ENCODE measurements around the gene MEGF9. TPM values are rescaled to one million over a fixed set of nuclear protein-coding genes. Genes with fewer than 3 reads are reported as not detected.

The MEGF9 gene
- total RNA-seq, 1 experiment from 2014 or later, result 35.7 TPM

GRCh38 chr9:120715389-120715924, 1.2 kb upstream of the MEGF9 start:
- Histone ChIP-seq H3K27me3 (ENCODE audit: insufficient read depth, low read depth) (no peaks in the 10 kb centered on the region), H3K36me3 (ENCODE audit: low read depth) (0 out of 2 replicates have a peak, but pooled peaks cover 6% of the 10 kb centered on the region), H3K4me2 (peak overlapping the region; percentile 91), H3K4me1 (replicated peaks; ENCODE audit: insufficient read depth) (peaks cover 68% of the 10 kb centered on the region), H3F3A (ENCODE audit: insufficient read depth, low read depth) (peaks cover 28% of the 10 kb centered on the region), H4K20me1 (ENCODE audit: insufficient read depth) (peaks cover 3% of the 10 kb centered on the region; the same call in 1 of the 2 replicates), H3K4me3 (peak overlapping the region; percentile 75; the same call in 1 of the 2 replicates), H3K9me2 (ENCODE audit: insufficient read depth) (no peaks in the 10 kb centered on the region), H3K27ac (peak overlapping the region; percentile 69), H3K9me3 (ENCODE audit: insufficient read depth, low read depth) (no peaks in the 10 kb centered on the region), H3K79me2 (ENCODE audit: low read depth) (peaks cover 35% of the 10 kb centered on the region), H2AFZ (peak overlapping the region; percentile 92; the same call in 1 of the 2 replicates)
- POLR2A ChIA-PET (ENCODE audit: unreplicated experiment), result interaction anchor here (0.6 to 2.0 kb wide), 5 partner anchors 8 to 619 kb away, joined by 3 to 39 read pairs (median 7); no protein-coding TSS in a partner anchor
- BruUV-seq (replicated peaks), result no TSS peak
- intact Hi-C loops (cut with micrococcal nuclease; ENCODE audit: unreplicated experiment), result loop anchor here (1.0 to 2.0 kb wide), 3 partner anchors 15 to 95 kb away; no protein-coding TSS in a partner anchor
- DNase-seq, result peak; percentile 69 to 79
- CTCF ChIA-PET, result interaction anchor here (1.0 kb wide), 2 partner anchors 40 to 96 kb away, joined by 5 to 9 read pairs; no protein-coding TSS in a partner anchor
- TF ChIP-seq EZH2 (IDR thresholded peaks at IDR 0.05; ENCODE audit: low read depth), result no peak
- TF ChIP-seq CTCF (conservative IDR thresholded peaks at IDR 0.05), result no peak

- BruUV-seq (replicated peaks), result TSS peak; percentile 88
- no peaks in the 10 kb centered on the region for H3K27me3 ChIP-seq (ENCODE audit: insufficient read depth, low read depth)
- peak overlapping the region; percentile 92 for H2AFZ ChIP-seq
- H3K27ac ChIP-seq, result peak overlapping the region; percentile 69
- 0 out of 2 replicates have a peak, but pooled peaks cover 6% of the 10 kb centered on the region for H3K36me3 ChIP-seq (ENCODE audit: low read depth)
- peaks cover 70% of the 10 kb centered on the region for H3K4me1 ChIP-seq (replicated peaks; ENCODE audit: insufficient read depth)
- CTCF ChIA-PET, result interaction anchor here (1.0 kb wide), 2 partner anchors 41 to 95 kb away, joined by 5 to 9 read pairs; no protein-coding TSS in a partner anchor
- POLR2A ChIA-PET (ENCODE audit: unreplicated experiment), result interaction anchor here (0.6 to 2.0 kb wide), 5 partner anchors 9 to 93 kb away, joined by 3 to 39 read pairs (median 7); no protein-coding TSS in a partner anchor
- peak overlapping the region; percentile 91 for H3K4me2 ChIP-seq
- no peak for TF ChIP-seq CTCF (conservative IDR thresholded peaks at IDR 0.05)
- no peak for TF ChIP-seq EZH2 (IDR thresholded peaks at IDR 0.05; ENCODE audit: low read depth)
- H3K9me3 ChIP-seq (ENCODE audit: insufficient read depth, low read depth), result no peaks in the 10 kb centered on the region
- H3K79me2 ChIP-seq (ENCODE audit: low read depth), result peaks cover 40% of the 10 kb centered on the region
- H4K20me1 ChIP-seq (ENCODE audit: insufficient read depth), result peaks cover 3% of the 10 kb centered on the region; the same call in 1 of the 2 replicates
- DNase-seq, result no peak
- no peaks in the 10 kb centered on the region for H3K9me2 ChIP-seq (ENCODE audit: insufficient read depth)
- intact Hi-C loops (cut with micrococcal nuclease; ENCODE audit: unreplicated experiment), result loop anchor here (1.0 to 2.0 kb wide), 3 partner anchors 15 to 94 kb away; no protein-coding TSS in a partner anchor
- peak overlapping the region; percentile 75 for H3K4me3 ChIP-seq
- peaks cover 28% of the 10 kb centered on the region for H3F3A ChIP-seq (ENCODE audit: insufficient read depth, low read depth)
Observed at GRCh38 chr9:120714846-120715388, 647 bp upstream of the MEGF9 start.

- 0 out of 2 replicates have a peak overlapping the region, but pooled peaks have one; percentile 63 for H3K27ac ChIP-seq
- H3K4me2 ChIP-seq, result peak overlapping the region; percentile 91
- H3F3A ChIP-seq (ENCODE audit: insufficient read depth, low read depth), result peaks cover 28% of the 10 kb centered on the region
- intact Hi-C loops (cut with micrococcal nuclease; ENCODE audit: unreplicated experiment), result loop anchor here (2.0 kb wide), 1 partner anchor 93 kb away; no protein-coding TSS in a partner anchor
- ChIA-PET CTCF (interaction anchor here (0.6 kb wide), 1 partner anchor 42 kb away, joined by 3 read pairs; no protein-coding TSS in a partner anchor), POLR2A (ENCODE audit: unreplicated experiment) (interaction anchor here (0.6 kb wide), 1 partner anchor 330 kb away, joined by 11 read pairs; no protein-coding TSS in a partner anchor)
- no peak for TF ChIP-seq CTCF (conservative IDR thresholded peaks at IDR 0.05)
- TF ChIP-seq EZH2 (IDR thresholded peaks at IDR 0.05; ENCODE audit: low read depth), result no peak
- H3K36me3 ChIP-seq (ENCODE audit: low read depth), result 0 out of 2 replicates have a peak, but pooled peaks cover 6% of the 10 kb centered on the region
- peaks cover 3% of the 10 kb centered on the region; the same call in 1 of the 2 replicates for H4K20me1 ChIP-seq (ENCODE audit: insufficient read depth)
- no peaks in the 10 kb centered on the region for H3K9me2 ChIP-seq (ENCODE audit: insufficient read depth)
- H3K9me3 ChIP-seq (ENCODE audit: insufficient read depth, low read depth), result no peaks in the 10 kb centered on the region
- no peaks in the 10 kb centered on the region for H3K27me3 ChIP-seq (ENCODE audit: insufficient read depth, low read depth)
- peak overlapping the region; percentile 62; the same call in 1 of the 2 replicates for H2AFZ ChIP-seq
- peaks cover 75% of the 10 kb centered on the region for H3K4me1 ChIP-seq (replicated peaks; ENCODE audit: insufficient read depth)
- peak overlapping the region; percentile 75 for H3K4me3 ChIP-seq
- peaks cover 55% of the 10 kb centered on the region for H3K79me2 ChIP-seq (ENCODE audit: low read depth)
- DNase-seq, result no peak
- no TSS peak for BruUV-seq (replicated peaks)
Observed at GRCh38 chr9:120713257-120714087, 798 bp downstream of the MEGF9 start.

All from PC-9 (cell line).